Prostate gland (tissue), 2 donors: ENCODE results near the gene CLGN. TPM values are rescaled to one million over a fixed set of nuclear protein-coding genes. Genes with fewer than 3 reads are reported as not detected.
"Not testable (repeated sequence)": the region's sequence is repeated elsewhere in the genome, so short reads cannot be mapped to it uniquely, and the experiment has no call there.

Experiments
- DNase-seq: peaks from one replicate; pipeline ENCODE4 v3.0.0-alpha.2; 2019; ENCODE audit warnings: low spot score
- H3K27ac ChIP-seq, 2 donors: fragments of 200-600 bp; sonication (generic); 2 replicates each; pipeline ENCODE4 v1.5.1; 2017 to 2019
- H3K27me3 ChIP-seq: fragments of 200-600 bp; sonication (generic); replicated peaks from 2 replicates; pipeline ENCODE4 v1.5.1; 2019; ENCODE audit not compliant: insufficient read depth
- H3K36me3 ChIP-seq, 2 donors: fragments of 200-600 bp; sonication (generic); 1 replicate in 1 of 2; 2 replicates in 1 of 2; pipeline versions ENCODE4 v1.5.1 to v1.8.1; 2017 to 2019
- H3K4me1 ChIP-seq: fragments of 200-600 bp; sonication (generic); replicated peaks from 2 replicates; pipeline ENCODE4 v1.5.1; 2019
- H3K4me3 ChIP-seq, 2 donors: fragments of 200-600 bp; sonication (generic); 2 replicates each; pipeline ENCODE4 v1.5.1; 2017 to 2019
- H3K9me3 ChIP-seq: fragments of 200-600 bp; sonication (generic); 2 replicates; pipeline ENCODE4 v1.5.1; 2017
- POLR2A ChIP-seq: fragments of 450-650 bp; IDR thresholded peaks from one replicate; pipeline ENCODE4 v1.6.1; 2016; ENCODE audit warnings: antibody characterized with exemption, mild to moderate bottlenecking
- POLR2AphosphoS5 ChIP-seq: sonication (generic); formaldehyde crosslinking; IDR thresholded peaks from one replicate; pipeline ENCODE4 v1.6.1; 2017; ENCODE audit warnings: antibody characterized with exemption
- WGBS: methylation state at CpG from one replicate; pipeline ENCODE4 v1.1.5; 2018; 5-methylcytosine and 5-hydroxymethylcytosine counted together
- intact Hi-C: fragments of 100-400 bp; cut with DNase I; formaldehyde crosslinking; loops from one replicate; pipeline ENCODE4 v1.14.2; 2022
- total RNA-seq, 2 donors: library from RNA; depleted of rRNA; stranded (reverse); fragments of >200 nt; gene quantifications; one replicate each; pipeline ENCODE4 v1.1.0, GENCODE V29; 2016
- TF ChIP-seq, protein P1 (sequence below), 4 experiments: fragments of 200-600 bp in 2 of 4; fragments of 450-650 bp in 2 of 4; sonication (generic) in 2 of 4; IDR thresholded peaks; 1 replicate in 3 of 4; 2 replicates in 1 of 4; pipeline ENCODE4 v1.5.1; 2016 to 2019; ENCODE audit warnings: antibody characterized with exemption in 4 of 4, mild to moderate bottlenecking in 2 of 4, moderate library complexity in 2 of 4

The CLGN gene
- total RNA-seq, 2 donors from 2014 or later, result 20.7 to 42.1 TPM

DNA sequence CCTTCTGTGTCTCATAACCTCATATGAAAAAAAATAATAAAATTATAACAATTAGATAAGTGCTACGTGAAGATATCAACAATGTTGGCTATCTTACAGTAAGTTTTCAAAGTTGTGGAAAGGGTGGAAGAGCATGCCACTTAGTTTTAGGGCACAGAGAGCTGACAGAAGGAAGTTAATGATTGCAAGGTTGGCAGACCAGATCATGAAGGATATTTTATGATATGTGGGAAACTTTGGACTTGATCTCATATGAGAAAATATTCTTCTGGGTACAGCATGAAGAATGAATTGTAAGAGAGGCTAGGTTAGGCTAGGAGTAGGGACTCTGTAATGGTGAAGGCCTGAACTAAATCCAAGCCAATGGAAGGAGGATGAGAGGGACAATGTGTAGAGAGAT is 36.2 kb upstream of the CLGN start:
- no peak for DNase-seq
- no peaks in the 10 kb centered on the region for H3K36me3 ChIP-seq
- no peak overlapping the region for H3K27ac ChIP-seq
- WGBS, result 86% methylated on average over 1 of the region's 1 CpG
- TF ChIP-seq POLR2AphosphoS5 (no peak), POLR2A (no peak)
- TF ChIP-seq, protein P1, sequence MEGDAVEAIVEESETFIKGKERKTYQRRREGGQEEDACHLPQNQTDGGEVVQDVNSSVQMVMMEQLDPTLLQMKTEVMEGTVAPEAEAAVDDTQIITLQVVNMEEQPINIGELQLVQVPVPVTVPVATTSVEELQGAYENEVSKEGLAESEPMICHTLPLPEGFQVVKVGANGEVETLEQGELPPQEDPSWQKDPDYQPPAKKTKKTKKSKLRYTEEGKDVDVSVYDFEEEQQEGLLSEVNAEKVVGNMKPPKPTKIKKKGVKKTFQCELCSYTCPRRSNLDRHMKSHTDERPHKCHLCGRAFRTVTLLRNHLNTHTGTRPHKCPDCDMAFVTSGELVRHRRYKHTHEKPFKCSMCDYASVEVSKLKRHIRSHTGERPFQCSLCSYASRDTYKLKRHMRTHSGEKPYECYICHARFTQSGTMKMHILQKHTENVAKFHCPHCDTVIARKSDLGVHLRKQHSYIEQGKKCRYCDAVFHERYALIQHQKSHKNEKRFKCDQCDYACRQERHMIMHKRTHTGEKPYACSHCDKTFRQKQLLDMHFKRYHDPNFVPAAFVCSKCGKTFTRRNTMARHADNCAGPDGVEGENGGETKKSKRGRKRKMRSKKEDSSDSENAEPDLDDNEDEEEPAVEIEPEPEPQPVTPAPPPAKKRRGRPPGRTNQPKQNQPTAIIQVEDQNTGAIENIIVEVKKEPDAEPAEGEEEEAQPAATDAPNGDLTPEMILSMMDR (IDR thresholded peaks at IDR 0.05), result no peak
- H3K9me3 ChIP-seq, result no peaks in the 10 kb centered on the region
- H3K4me3 ChIP-seq, result no peak overlapping the region
- H3K27me3 ChIP-seq, result no peaks in the 10 kb centered on the region
- intact Hi-C loops, result no loop called here
- no peaks in the 10 kb centered on the region for H3K4me1 ChIP-seq

DNA sequence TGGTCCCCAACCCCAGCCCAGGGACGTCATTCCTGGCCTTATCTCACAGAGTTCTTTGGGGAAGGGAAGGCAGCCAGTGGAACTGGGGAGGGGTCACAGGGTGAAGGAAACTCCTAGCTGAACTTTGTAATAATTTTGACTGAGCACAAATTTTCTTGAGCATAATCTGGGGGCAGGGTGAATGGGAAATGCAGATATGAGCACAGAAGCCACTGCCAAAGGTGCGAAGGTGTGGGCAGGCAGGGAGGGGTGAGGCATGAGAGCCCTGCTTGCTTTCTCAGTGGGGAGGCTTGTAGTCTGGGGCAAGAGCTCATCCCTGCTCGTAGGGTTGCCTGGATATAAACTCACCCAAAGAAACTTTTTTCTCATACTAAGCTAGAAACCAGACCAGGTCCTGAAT is 35.7 kb upstream of the CLGN start:
- no peak for DNase-seq
- Histone ChIP-seq H3K9me3 (no peaks in the 10 kb centered on the region), H3K36me3 (no peaks in the 10 kb centered on the region), H3K4me1 (no peaks in the 10 kb centered on the region), H3K27me3 (no peaks in the 10 kb centered on the region), H3K4me3 (no peak overlapping the region), H3K27ac (no peak overlapping the region)
- WGBS, result 75% methylated on average over 3 of the region's 3 CpGs
- TF ChIP-seq, protein P1 (IDR thresholded peaks at IDR 0.05), result no peak
- TF ChIP-seq POLR2A (no peak), POLR2AphosphoS5 (no peak)
- intact Hi-C loops, result no loop called here

DNA sequence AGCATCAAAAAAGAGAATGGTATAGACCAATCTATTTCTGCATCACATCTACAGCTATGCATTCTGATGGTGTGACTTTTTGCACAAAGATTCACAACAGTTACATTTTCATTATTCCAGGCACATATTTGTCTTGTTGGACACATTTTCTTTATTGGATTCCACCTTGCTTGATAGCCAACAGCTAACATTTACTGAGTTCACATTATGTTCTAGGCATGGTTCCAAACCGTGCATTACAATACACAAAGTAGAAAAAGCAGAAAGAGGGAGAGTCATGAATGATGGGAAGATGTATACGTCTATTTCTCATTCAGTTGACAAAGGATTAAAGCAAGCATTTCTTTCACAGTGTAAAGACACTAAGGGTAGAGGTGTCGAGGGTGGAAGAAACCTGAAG is 22.9 kb upstream of the CLGN start:
- intact Hi-C loops, result no loop called here
- Histone ChIP-seq H3K4me1 (peaks cover 5% of the 10 kb centered on the region), H3K4me3 (no peak overlapping the region), H3K36me3 (no peaks in the 10 kb centered on the region), H3K27me3 (no peaks in the 10 kb centered on the region), H3K9me3 (no peaks in the 10 kb centered on the region), H3K27ac (peak overlapping the region in 1 of 2 donors; percentile 55)
- WGBS, result 12% methylated on average over 3 of the region's 3 CpGs
- TF ChIP-seq, protein P1 (IDR thresholded peaks at IDR 0.05), result no peak
- TF ChIP-seq POLR2A, result no peak
- TF ChIP-seq POLR2AphosphoS5, result peak; percentile 90
- DNase-seq, result peak; percentile 61

DNA sequence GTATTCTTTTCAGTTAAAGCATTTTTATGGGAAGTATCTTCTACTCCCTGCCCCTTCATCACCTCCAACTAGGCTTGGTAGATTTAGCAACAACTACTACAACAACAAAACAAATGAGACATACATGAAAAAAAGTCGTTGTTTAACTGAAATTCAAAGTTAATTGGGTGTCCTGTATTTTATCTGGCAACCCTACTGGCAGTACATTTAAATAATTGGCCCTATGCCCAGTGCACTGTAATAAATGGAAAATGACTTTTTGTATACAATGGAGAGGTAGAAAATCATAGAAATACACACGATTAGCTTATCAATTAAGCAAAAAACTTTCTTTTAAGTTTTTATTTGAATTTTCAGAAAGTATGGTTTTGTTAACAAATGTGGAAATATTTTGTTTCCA is 21.4 kb upstream of the CLGN start:
- intact Hi-C loops, result no loop called here

DNA sequence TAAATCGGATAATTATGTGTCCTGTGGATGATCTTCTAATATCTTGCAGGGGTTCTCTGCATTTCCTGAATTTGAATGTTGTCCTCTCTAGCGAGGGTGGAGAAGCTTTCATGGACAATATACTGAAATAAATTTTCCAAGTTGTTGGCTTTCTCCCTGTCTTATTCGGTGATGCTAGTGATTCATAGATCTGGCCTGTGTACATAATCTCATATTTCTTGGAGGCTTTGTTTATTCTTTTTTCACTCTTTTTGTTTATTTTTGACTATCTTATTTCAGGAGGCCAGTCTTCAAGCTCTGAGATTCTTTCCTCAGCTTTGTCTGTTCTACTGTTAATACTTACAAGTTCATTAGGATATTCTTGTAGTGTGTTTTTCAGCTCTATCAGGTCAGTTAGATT is 20.7 kb upstream of the CLGN start:
- DNase-seq, result no peak
- no peaks in the 10 kb centered on the region for H3K27me3 ChIP-seq
- no peak overlapping the region for H3K4me3 ChIP-seq
- H3K27ac ChIP-seq, result peak overlapping the region; percentile 53 to 68
- TF ChIP-seq, protein P1 (IDR thresholded peaks at IDR 0.05), result no peak
- TF ChIP-seq POLR2A (no peak), POLR2AphosphoS5 (peak; percentile 14)
- no peaks in the 10 kb centered on the region for H3K9me3 ChIP-seq
- WGBS, result 31% methylated on average over 3 of the region's 3 CpGs
- intact Hi-C loops, result no loop called here
- peaks cover 5% of the 10 kb centered on the region for H3K4me1 ChIP-seq
- H3K36me3 ChIP-seq, result no peaks in the 10 kb centered on the region

More for the DNA sequence above, 21.4 kb upstream of the CLGN start:
- Histone ChIP-seq H3K36me3 (no peaks in the 10 kb centered on the region), H3K27me3 (no peaks in the 10 kb centered on the region), H3K27ac (peak overlapping the region; percentile 53 to 68), H3K4me1 (peaks cover 5% of the 10 kb centered on the region), H3K4me3 (no peak overlapping the region), H3K9me3 (no peaks in the 10 kb centered on the region)
- 19% methylated on average over 2 of the region's 2 CpGs for WGBS
- TF ChIP-seq POLR2AphosphoS5, result no peak
- TF ChIP-seq, protein P1 (IDR thresholded peaks at IDR 0.05), result no peak
- TF ChIP-seq POLR2A, result no peak
- DNase-seq, result no peak

DNA sequence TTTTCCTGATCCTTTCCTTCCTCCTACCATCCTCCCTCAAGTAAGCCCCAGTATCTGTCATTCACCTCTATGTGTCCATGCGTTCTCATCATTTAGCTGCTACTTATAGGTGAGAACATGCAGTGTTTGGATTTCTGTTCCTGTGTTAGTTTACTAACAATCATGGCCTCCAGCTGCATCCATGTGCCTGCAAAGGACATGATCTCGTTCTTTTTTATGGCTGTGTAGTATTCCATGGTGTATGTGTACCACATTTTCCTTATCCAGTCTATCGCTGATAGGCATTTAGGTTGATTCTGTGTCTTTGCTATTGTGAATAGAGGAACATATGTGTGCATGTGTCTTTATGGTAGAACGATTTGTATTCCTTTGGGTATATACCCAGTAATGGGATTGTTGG is 16.9 kb upstream of the CLGN start:
- H3K27ac ChIP-seq, H3K27me3 ChIP-seq, intact Hi-C loops, DNase-seq, H3K36me3 ChIP-seq, H3K4me3 ChIP-seq, H3K9me3 ChIP-seq, H3K4me1 ChIP-seq: not testable (repeated sequence)
- whole genome bisulfite sequencing, result 95% methylated on average over 4 of the region's 4 CpGs
